Breast epithelium (tissue), 4 donors: ENCODE results near the gene SERPINA3. TPM values are rescaled to one million over a fixed set of nuclear protein-coding genes. Genes with fewer than 3 reads are reported as not detected.

Source experiments
- DNase-seq, 2 donors: peaks; one replicate each; pipeline ENCODE4 v3.0.0-alpha.2; 2019; ENCODE audit warnings: low spot score in 2 of 2
- H3K27ac ChIP-seq, 2 donors: fragments of 200-600 bp; sonication (generic) in 1 of 2; one replicate each; pipeline ENCODE4 v1.5.1; 2016 to 2019; ENCODE audit warnings: mild to moderate bottlenecking in 1 of 2
- H3K27me3 ChIP-seq, 2 donors: fragments of 200-600 bp; sonication (generic) in 1 of 2; one replicate each; pipeline versions ENCODE4 v1.5.1 to v1.6.0; 2017 to 2019; ENCODE audit warnings: control low read depth in 1 of 2, mild to moderate bottlenecking in 1 of 2
- H3K36me3 ChIP-seq: fragments of 200-600 bp; one replicate; pipeline ENCODE4 v1.5.1; 2019
- H3K4me1 ChIP-seq, 2 donors: fragments of 200-600 bp; sonication (generic); one replicate each; pipeline ENCODE4 v1.5.1; 2016 to 2019; ENCODE audit warnings: control low read depth in 1 of 2
- H3K4me3 ChIP-seq, 3 donors: fragments of 200-600 bp; sonication (generic); 1 replicate in 2 of 3; 2 replicates in 1 of 3; pipeline ENCODE4 v1.5.1; 2016 to 2019; ENCODE audit warnings: mild to moderate bottlenecking in 3 of 3, moderate library complexity in 2 of 3
- H3K9me3 ChIP-seq, 2 donors: fragments of 200-600 bp; sonication (generic) in 1 of 2; one replicate each; pipeline ENCODE4 v1.5.1; 2016 to 2019; ENCODE audit warnings: control low read depth in 1 of 2
- POLR2A ChIP-seq: fragments of 450-650 bp; IDR thresholded peaks from one replicate; pipeline ENCODE4 v1.6.1; 2016; ENCODE audit warnings: antibody characterized with exemption, mild to moderate bottlenecking, moderate library complexity
- POLR2AphosphoS5 ChIP-seq, 3 donors: sonication (generic); formaldehyde crosslinking; IDR thresholded peaks; one replicate each; pipeline ENCODE4 v1.6.1; 2017; ENCODE audit warnings: antibody characterized with exemption in 3 of 3
- intact Hi-C: fragments of 100-400 bp; cut with DNase I; formaldehyde crosslinking; loops from one replicate; pipeline ENCODE4 v1.15.1; 2023; ENCODE audit warnings: low total_unique reads
- total RNA-seq, 3 donors: library from RNA; depleted of rRNA; stranded (reverse); fragments of >200 nt; gene quantifications; one replicate each; pipeline ENCODE4 v1.1.0, GENCODE V29; 2016
- TF ChIP-seq, protein P1 (sequence below), 3 donors: fragments of 450-650 bp; IDR thresholded peaks; one replicate each; pipeline ENCODE4 v1.5.1; 2016 to 2017; ENCODE audit warnings: antibody characterized with exemption in 3 of 3, mild to moderate bottlenecking in 3 of 3, moderate library complexity in 3 of 3

Gene SERPINA3
- total RNA-seq, 3 donors from 2014 or later: 88.7 to 1,840 (median 1,497) TPM

DNA sequence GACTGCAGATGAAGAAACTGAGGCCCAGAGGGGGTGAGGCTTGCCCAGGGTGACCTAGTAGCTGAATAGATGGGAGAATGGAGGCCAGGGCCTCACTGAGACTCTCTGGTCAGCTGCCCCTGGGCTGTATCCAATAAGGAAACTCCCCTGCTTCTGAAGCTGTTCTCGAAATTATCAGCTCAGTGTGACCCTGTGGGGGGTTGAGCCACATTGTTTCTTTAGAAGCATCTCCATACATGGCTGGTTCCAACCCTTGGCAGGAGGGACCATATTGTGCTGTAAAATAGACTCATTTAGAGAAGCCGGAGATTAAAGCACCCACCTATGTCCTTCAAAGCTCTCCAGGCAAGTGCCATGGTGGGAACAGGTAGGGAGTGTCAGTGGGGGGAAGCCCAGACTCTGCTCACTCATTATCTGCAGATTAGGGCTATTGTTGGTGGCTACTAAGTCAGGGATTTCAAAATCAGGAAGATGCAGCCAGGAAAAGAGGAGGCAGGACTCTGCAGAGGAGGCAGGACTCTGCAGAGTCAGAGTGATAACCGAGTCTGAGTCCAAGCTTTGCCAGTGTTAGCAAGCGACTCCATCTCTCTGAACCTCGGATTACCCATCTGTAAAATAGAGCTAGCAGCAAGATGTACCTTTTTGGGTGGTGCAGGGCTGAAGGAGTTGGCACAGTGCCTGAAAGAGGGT lies 27.5 kb upstream of the SERPINA3 start:
- intact Hi-C loops: loop anchor here (5.0 kb wide), 1 partner anchor 527 kb away; no protein-coding TSS in a partner anchor
- H3K27ac ChIP-seq: no peak overlapping the region
- no peaks in the 10 kb centered on the region for H3K36me3 ChIP-seq
- no peak for DNase-seq
- no peaks in the 10 kb centered on the region for H3K27me3 ChIP-seq
- no peaks in the 10 kb centered on the region for H3K9me3 ChIP-seq
- H3K4me3 ChIP-seq: no peak overlapping the region
- peaks cover 0 to 11% of the 10 kb centered on the region in 2 donors for H3K4me1 ChIP-seq
- TF ChIP-seq, protein P1, sequence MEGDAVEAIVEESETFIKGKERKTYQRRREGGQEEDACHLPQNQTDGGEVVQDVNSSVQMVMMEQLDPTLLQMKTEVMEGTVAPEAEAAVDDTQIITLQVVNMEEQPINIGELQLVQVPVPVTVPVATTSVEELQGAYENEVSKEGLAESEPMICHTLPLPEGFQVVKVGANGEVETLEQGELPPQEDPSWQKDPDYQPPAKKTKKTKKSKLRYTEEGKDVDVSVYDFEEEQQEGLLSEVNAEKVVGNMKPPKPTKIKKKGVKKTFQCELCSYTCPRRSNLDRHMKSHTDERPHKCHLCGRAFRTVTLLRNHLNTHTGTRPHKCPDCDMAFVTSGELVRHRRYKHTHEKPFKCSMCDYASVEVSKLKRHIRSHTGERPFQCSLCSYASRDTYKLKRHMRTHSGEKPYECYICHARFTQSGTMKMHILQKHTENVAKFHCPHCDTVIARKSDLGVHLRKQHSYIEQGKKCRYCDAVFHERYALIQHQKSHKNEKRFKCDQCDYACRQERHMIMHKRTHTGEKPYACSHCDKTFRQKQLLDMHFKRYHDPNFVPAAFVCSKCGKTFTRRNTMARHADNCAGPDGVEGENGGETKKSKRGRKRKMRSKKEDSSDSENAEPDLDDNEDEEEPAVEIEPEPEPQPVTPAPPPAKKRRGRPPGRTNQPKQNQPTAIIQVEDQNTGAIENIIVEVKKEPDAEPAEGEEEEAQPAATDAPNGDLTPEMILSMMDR (IDR thresholded peaks at IDR 0.05): no peak
- TF ChIP-seq POLR2A (no peak), POLR2AphosphoS5 (IDR thresholded peaks at IDR 0.05) (no peak)

- TF ChIP-seq, protein P1 (IDR thresholded peaks at IDR 0.05): no peak
- TF ChIP-seq POLR2A (no peak), POLR2AphosphoS5 (IDR thresholded peaks at IDR 0.05) (no peak)
Measured at GRCh38 chr14:94586635-94587034, 25.6 kb upstream of the SERPINA3 start.

GRCh38 chr14:94588311-94588710 lies 23.9 kb upstream of the SERPINA3 start:
- Histone ChIP-seq H3K36me3 (no peaks in the 10 kb centered on the region), H3K27ac (no peak overlapping the region), H3K9me3 (no peaks in the 10 kb centered on the region), H3K27me3 (no peaks in the 10 kb centered on the region), H3K4me1 (no peaks in the 10 kb centered on the region), H3K4me3 (no peak overlapping the region)
- no peak for TF ChIP-seq POLR2A
- TF ChIP-seq, protein P1 (IDR thresholded peaks at IDR 0.05): no peak
- TF ChIP-seq POLR2AphosphoS5 (IDR thresholded peaks at IDR 0.05): no peak
- no peak for DNase-seq
- intact Hi-C loops: no loop called here

More at GRCh38 chr14:94586635-94587034, 25.6 kb upstream of the SERPINA3 start:
- no peak overlapping the region for H3K27ac ChIP-seq
- DNase-seq: no peak
- no peaks in the 10 kb centered on the region for H3K27me3 ChIP-seq
- no peaks in the 10 kb centered on the region for H3K9me3 ChIP-seq
- no peaks in the 10 kb centered on the region for H3K36me3 ChIP-seq
- peaks cover 0 to 7% of the 10 kb centered on the region in 2 donors for H3K4me1 ChIP-seq
- no peak overlapping the region for H3K4me3 ChIP-seq
- intact Hi-C loops: no loop called here

DNA sequence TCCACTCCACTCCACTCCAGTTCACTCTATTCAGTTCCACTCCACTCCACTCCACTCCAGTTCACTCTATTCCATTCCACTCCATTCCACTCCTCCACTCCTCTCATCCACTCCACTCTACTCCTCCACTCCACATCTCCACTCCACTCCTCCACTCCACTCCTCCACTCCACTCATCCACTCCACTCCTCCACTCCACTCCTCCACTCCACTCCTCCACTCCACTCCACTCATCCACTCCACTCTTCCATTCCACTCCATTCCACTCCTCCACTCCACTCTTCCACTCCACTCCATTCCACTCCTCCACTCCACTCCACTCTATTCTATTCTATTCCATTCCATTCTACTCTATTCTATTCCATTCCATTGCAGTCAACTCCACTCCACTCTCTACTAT lies 21.1 kb upstream of the SERPINA3 start:
- intact Hi-C loops: no loop called here
- Histone ChIP-seq H3K36me3 (no peaks in the 10 kb centered on the region), H3K4me3 (no peak overlapping the region), H3K27me3 (no peaks in the 10 kb centered on the region), H3K9me3 (no peaks in the 10 kb centered on the region), H3K27ac (no peak overlapping the region), H3K4me1 (no peaks in the 10 kb centered on the region)
- DNase-seq: no peak
- TF ChIP-seq POLR2A (no peak), POLR2AphosphoS5 (IDR thresholded peaks at IDR 0.05) (no peak)
- TF ChIP-seq, protein P1 (IDR thresholded peaks at IDR 0.05): no peak

DNA sequence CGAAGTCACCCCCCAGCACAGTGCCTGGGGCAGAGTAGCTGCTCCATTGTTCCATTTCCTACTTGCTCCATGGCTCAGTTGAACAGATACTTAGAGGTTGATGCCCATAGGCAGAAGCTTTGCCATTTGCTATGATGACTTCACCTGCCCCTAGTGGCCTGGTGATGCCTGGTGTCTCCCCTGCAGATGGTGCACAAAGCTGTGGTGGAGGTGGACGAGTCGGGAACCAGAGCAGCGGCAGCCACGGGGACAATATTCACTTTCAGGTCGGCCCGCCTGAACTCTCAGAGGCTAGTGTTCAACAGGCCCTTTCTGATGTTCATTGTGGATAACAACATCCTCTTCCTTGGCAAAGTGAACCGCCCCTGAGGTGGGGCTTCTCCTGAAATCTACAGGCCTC lies 20.3 kb upstream of the SERPINA3 start:
- Histone ChIP-seq H3K4me1 (no peaks in the 10 kb centered on the region), H3K9me3 (no peaks in the 10 kb centered on the region), H3K36me3 (no peaks in the 10 kb centered on the region), H3K27ac (no peak overlapping the region), H3K4me3 (no peak overlapping the region), H3K27me3 (no peaks in the 10 kb centered on the region)
- no peak for DNase-seq
- TF ChIP-seq, protein P1 (IDR thresholded peaks at IDR 0.05): no peak
- TF ChIP-seq POLR2AphosphoS5 (IDR thresholded peaks at IDR 0.05) (no peak), POLR2A (no peak)
- intact Hi-C loops: no loop called here
